HEK293 (cell line): Measurements from ENCODE around the gene BTBD9.

ENCODE experiments used
- ZNF239 ChIP-seq: fragments of 450-650 bp; formaldehyde crosslinking; IDR thresholded peaks from 2 replicates; pipeline ENCODE4 v1.5.1; 2016; ENCODE audit warnings: missing biosample characterization, missing genetic modification characterization
- ZNF292 ChIP-seq: fragments of 450-650 bp; formaldehyde crosslinking; IDR thresholded peaks from 2 replicates; pipeline ENCODE4 v1.5.1; 2016; ENCODE audit warnings: low read depth, missing biosample characterization, missing genetic modification characterization, borderline replicate concordance
- ZNF350 ChIP-seq: fragments of 450-650 bp; formaldehyde crosslinking; IDR thresholded peaks from 2 replicates; pipeline ENCODE4 v1.5.0; 2017; ENCODE audit warnings: missing biosample characterization, mild to moderate bottlenecking, missing genetic modification characterization
- ZNF501 ChIP-seq: fragments of 450-650 bp; formaldehyde crosslinking; IDR thresholded peaks from 2 replicates; pipeline ENCODE4 v1.5.1; 2016; ENCODE audit warnings: missing biosample characterization, missing genetic modification characterization
- ZNF549 ChIP-seq: fragments of 450-650 bp; IDR thresholded peaks from 2 replicates; pipeline ENCODE4 v1.5.1; 2018; ENCODE audit warnings: missing biosample characterization, missing genetic modification characterization, mild to moderate bottlenecking, inconsistent platforms, moderate library complexity
- ZNF830 ChIP-seq: fragments of 450-650 bp; IDR thresholded peaks from 2 replicates; pipeline ENCODE4 v1.5.0; 2018; ENCODE audit warnings: missing biosample characterization, missing genetic modification characterization, low read depth, mild to moderate bottlenecking, moderate library complexity
- TF ChIP-seq, protein P1 (sequence below): fragments of 450-650 bp; formaldehyde crosslinking; IDR thresholded peaks from 2 replicates; pipeline ENCODE4 v1.5.1; 2016; ENCODE audit warnings: missing biosample characterization, missing genetic modification characterization, borderline replicate concordance
- TF ChIP-seq, protein P2 (sequence below): fragments of 450-650 bp; formaldehyde crosslinking; IDR thresholded peaks from 2 replicates; pipeline ENCODE4 v1.5.1; 2016; ENCODE audit warnings: missing biosample characterization, missing genetic modification characterization
- TF ChIP-seq, protein P3 (sequence below): fragments of 450-650 bp; IDR thresholded peaks from 2 replicates; pipeline ENCODE4 v1.5.1; 2018; ENCODE audit warnings: missing biosample characterization, mild to moderate bottlenecking, missing genetic modification characterization

DNA sequence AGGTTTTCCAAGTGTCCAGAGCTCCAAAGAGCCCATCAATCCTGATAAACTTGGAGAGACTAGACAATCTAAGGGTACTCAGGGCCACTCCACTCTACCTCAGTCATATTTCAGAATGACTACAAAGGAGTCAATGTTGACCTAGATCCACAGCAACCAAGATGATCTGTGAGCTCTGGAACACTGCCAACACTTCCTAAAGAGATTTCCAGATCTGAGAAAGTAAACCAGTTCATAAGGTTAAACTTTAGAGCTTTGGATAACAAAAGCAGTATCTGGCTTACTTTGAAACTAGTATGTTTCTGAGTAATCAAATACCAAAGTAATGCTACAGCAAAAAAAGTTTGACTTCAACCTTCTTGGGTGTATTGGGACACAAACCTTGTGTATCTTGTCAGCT is 122.7 kb downstream of the BTBD9 start:
- TF ChIP-seq ZNF501 (tag by site-specific recombination) (no peak), ZNF239 (no peak), ZNF350 (no peak), ZNF549 (tag by site-specific recombination) (no peak), ZNF830 (no peak), ZNF292 (no peak)
- TF ChIP-seq, protein P1, sequence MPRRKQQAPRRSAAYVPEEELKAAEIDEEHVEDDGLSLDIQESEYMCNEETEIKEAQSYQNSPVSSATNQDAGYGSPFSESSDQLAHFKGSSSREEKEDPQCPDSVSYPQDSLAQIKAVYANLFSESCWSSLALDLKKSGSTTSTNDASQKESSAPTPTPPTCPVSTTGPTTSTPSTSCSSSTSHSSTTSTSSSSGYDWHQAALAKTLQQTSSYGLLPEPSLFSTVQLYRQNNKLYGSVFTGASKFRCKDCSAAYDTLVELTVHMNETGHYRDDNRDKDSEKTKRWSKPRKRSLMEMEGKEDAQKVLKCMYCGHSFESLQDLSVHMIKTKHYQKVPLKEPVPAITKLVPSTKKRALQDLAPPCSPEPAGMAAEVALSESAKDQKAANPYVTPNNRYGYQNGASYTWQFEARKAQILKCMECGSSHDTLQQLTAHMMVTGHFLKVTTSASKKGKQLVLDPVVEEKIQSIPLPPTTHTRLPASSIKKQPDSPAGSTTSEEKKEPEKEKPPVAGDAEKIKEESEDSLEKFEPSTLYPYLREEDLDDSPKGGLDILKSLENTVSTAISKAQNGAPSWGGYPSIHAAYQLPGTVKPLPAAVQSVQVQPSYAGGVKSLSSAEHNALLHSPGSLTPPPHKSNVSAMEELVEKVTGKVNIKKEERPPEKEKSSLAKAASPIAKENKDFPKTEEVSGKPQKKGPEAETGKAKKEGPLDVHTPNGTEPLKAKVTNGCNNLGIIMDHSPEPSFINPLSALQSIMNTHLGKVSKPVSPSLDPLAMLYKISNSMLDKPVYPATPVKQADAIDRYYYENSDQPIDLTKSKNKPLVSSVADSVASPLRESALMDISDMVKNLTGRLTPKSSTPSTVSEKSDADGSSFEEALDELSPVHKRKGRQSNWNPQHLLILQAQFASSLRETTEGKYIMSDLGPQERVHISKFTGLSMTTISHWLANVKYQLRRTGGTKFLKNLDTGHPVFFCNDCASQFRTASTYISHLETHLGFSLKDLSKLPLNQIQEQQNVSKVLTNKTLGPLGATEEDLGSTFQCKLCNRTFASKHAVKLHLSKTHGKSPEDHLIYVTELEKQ, result no peak
- TF ChIP-seq, protein P2, sequence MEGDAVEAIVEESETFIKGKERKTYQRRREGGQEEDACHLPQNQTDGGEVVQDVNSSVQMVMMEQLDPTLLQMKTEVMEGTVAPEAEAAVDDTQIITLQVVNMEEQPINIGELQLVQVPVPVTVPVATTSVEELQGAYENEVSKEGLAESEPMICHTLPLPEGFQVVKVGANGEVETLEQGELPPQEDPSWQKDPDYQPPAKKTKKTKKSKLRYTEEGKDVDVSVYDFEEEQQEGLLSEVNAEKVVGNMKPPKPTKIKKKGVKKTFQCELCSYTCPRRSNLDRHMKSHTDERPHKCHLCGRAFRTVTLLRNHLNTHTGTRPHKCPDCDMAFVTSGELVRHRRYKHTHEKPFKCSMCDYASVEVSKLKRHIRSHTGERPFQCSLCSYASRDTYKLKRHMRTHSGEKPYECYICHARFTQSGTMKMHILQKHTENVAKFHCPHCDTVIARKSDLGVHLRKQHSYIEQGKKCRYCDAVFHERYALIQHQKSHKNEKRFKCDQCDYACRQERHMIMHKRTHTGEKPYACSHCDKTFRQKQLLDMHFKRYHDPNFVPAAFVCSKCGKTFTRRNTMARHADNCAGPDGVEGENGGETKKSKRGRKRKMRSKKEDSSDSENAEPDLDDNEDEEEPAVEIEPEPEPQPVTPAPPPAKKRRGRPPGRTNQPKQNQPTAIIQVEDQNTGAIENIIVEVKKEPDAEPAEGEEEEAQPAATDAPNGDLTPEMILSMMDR (tag by site-specific recombination), result no peak
- TF ChIP-seq, protein P3, sequence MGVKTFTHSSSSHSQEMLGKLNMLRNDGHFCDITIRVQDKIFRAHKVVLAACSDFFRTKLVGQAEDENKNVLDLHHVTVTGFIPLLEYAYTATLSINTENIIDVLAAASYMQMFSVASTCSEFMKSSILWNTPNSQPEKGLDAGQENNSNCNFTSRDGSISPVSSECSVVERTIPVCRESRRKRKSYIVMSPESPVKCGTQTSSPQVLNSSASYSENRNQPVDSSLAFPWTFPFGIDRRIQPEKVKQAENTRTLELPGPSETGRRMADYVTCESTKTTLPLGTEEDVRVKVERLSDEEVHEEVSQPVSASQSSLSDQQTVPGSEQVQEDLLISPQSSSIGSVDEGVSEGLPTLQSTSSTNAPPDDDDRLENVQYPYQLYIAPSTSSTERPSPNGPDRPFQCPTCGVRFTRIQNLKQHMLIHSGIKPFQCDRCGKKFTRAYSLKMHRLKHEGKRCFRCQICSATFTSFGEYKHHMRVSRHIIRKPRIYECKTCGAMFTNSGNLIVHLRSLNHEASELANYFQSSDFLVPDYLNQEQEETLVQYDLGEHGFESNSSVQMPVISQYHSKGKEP, result no peak
